SK-N-SH (cell line): ENCODE results near the gene CEP250. TPM values are rescaled to one million over a fixed set of nuclear protein-coding genes. Genes with fewer than 3 reads are reported as not detected.

Experiments
- CTCF ChIA-PET: fragments of 300-600, 350-600 bp; formaldehyde crosslinking; extraction: SDS; loops from one replicate; lab custom pipeline; 2021; lab: Yijun Ruan, JAX
- POLR2A ChIA-PET: fragments of 350-600 bp; sonication (Branson Sonifier 250); formaldehyde crosslinking; extraction: SDS; loops from one replicate; lab custom pipeline; 2020; ENCODE audit warnings: antibody characterized with exemption, inconsistent platforms; lab: Yijun Ruan, JAX
- DNase-seq: peaks from one replicate; pipeline ENCODE4 v3.0.0; 2012
- H2AFZ ChIP-seq: fragments of 200-600 bp; sonication (generic); 2 replicates; pipeline ENCODE4 v1.8.1; 2016; ENCODE audit warnings: antibody characterized with exemption, mild to moderate bottlenecking, low read depth
- H3F3A ChIP-seq: fragments of 200-600 bp; sonication (generic); replicated peaks from 2 replicates; pipeline ENCODE3; 2016; ENCODE audit warnings: antibody characterized with exemption, mild to moderate bottlenecking; ENCODE audit not compliant: insufficient read depth
- H3K27ac ChIP-seq, 2 experiments: fragments of 200-500 bp in 1 of 2; fragments of 200-600 bp in 1 of 2; sonication (Bioruptor generic) in 1 of 2; sonication (generic), shearing (Covaris generic) in 1 of 2; 2 replicates each; pipeline versions ENCODE4 v1.5.1 to v1.6.1; 2014 to 2016; ENCODE audit warnings: low read depth in 2 of 2, inconsistent platforms in 1 of 2, low read length in 1 of 2, mild to moderate bottlenecking in 1 of 2, mixed read lengths in 1 of 2
- H3K27me3 ChIP-seq: fragments of 200-600 bp; sonication (generic), shearing (Covaris generic); 2 replicates; pipeline ENCODE4 v1.6.1; 2016; ENCODE audit warnings: mixed run types; ENCODE audit not compliant: insufficient read depth
- H3K36me3 ChIP-seq, 2 experiments: fragments of 200-500 bp in 1 of 2; fragments of 200-600 bp in 1 of 2; sonication (Bioruptor generic) in 1 of 2; sonication (generic) in 1 of 2; replicated peaks in 1 of 2; 2 replicates each; pipeline versions ENCODE3 to v1.5.1; 2014 to 2016; ENCODE audit warnings: low read length in 1 of 2, mild to moderate bottlenecking in 1 of 2; ENCODE audit not compliant: insufficient read depth in 2 of 2, control insufficient read depth in 1 of 2
- H3K4me1 ChIP-seq, 2 experiments: fragments of 200-500 bp in 1 of 2; fragments of 200-600 bp in 1 of 2; sonication (Bioruptor generic) in 1 of 2; sonication (generic), shearing (Covaris generic) in 1 of 2; 2 replicates each; pipeline versions ENCODE4 v1.5.1 to v1.6.1; 2014 to 2016; ENCODE audit warnings: low read depth in 1 of 2, low read length in 1 of 2, mixed run types in 1 of 2; ENCODE audit not compliant: insufficient read depth in 2 of 2, control insufficient read depth in 1 of 2
- H3K4me2 ChIP-seq: fragments of 200-600 bp; sonication (generic), shearing (Covaris generic); 2 replicates; pipeline ENCODE4 v1.6.1; 2017; ENCODE audit warnings: mixed run types
- H3K4me3 ChIP-seq, 2 experiments: fragments of 200-500 bp in 1 of 2; fragments of 200-600 bp in 1 of 2; sonication (Bioruptor generic) in 1 of 2; sonication (generic), shearing (Covaris generic) in 1 of 2; 2 replicates each; pipeline versions ENCODE4 v1.5.1 to v1.8.1; 2014 to 2016; ENCODE audit warnings: low read depth in 2 of 2, inconsistent platforms in 1 of 2, low read length in 1 of 2, mild to moderate bottlenecking in 1 of 2, mixed read lengths in 1 of 2, moderate library complexity in 1 of 2
- H3K79me2 ChIP-seq: fragments of 200-600 bp; sonication (generic); 2 replicates; pipeline ENCODE4 v1.8.1; 2017; ENCODE audit warnings: mild to moderate bottlenecking; ENCODE audit not compliant: insufficient read depth
- H3K9ac ChIP-seq: fragments of 200-600 bp; sonication (generic); 2 replicates; pipeline ENCODE4 v1.6.1; 2017; ENCODE audit warnings: mixed run types
- H3K9me2 ChIP-seq: fragments of 200-600 bp; sonication (generic); 2 replicates; pipeline ENCODE4 v1.6.1; 2017; ENCODE audit warnings: mixed run types
- H3K9me3 ChIP-seq: fragments of 200-600 bp; sonication (generic); 2 replicates; pipeline ENCODE4 v1.6.1; 2017; ENCODE audit warnings: mixed run types, mild to moderate bottlenecking, moderate library complexity
- H4K20me1 ChIP-seq: fragments of 200-600 bp; sonication (generic); 2 replicates; pipeline ENCODE4 v1.6.1; 2017; ENCODE audit warnings: mild to moderate bottlenecking, mixed run types; ENCODE audit not compliant: insufficient read depth
- ELF1 ChIP-seq: IDR thresholded peaks from 2 replicates; pipeline ENCODE4 v1.4.0; 2012
- EP300 ChIP-seq, 2 experiments: IDR thresholded peaks; 2 replicates each; pipeline versions ENCODE4 v1.4.0 to v1.6.1; 2012; ENCODE audit warnings: borderline replicate concordance in 1 of 2, low read depth in 1 of 2, low read length in 1 of 2
- EZH2phosphoT487 ChIP-seq: fragments of 200-600 bp; sonication (generic); IDR thresholded peaks from 2 replicates; pipeline ENCODE4 v1.6.1; 2017; ENCODE audit warnings: low read depth, mixed run types, mild to moderate bottlenecking, antibody characterized with exemption, moderate library complexity, borderline replicate concordance
- FOXM1 ChIP-seq: IDR thresholded peaks from 2 replicates; pipeline ENCODE4 v1.4.0; 2012; ENCODE audit warnings: low read depth, mild to moderate bottlenecking
- IRF3 ChIP-seq: fragments of 150-350 bp; IDR thresholded peaks from 2 replicates; pipeline ENCODE4 v1.6.1; 2016; ENCODE audit warnings: mild to moderate bottlenecking, low read depth, low read length
- MEF2A ChIP-seq: IDR thresholded peaks from 2 replicates; pipeline ENCODE4 v1.4.0; 2012; ENCODE audit warnings: low read depth, borderline replicate concordance
- MXI1 ChIP-seq: IDR thresholded peaks from 2 replicates; pipeline ENCODE4 v1.6.1; 2012; ENCODE audit warnings: mild to moderate bottlenecking, low read depth, low read length, improper control_type of control experiment
- NFIC ChIP-seq: IDR thresholded peaks from 2 replicates; pipeline ENCODE4 v1.4.0; 2012; ENCODE audit warnings: borderline replicate concordance
- NRF1 ChIP-seq: IDR thresholded peaks from 2 replicates; pipeline ENCODE4 v1.6.1; 2012; ENCODE audit warnings: low read depth, mild to moderate bottlenecking, low read length
- PBX3 ChIP-seq: IDR thresholded peaks from 2 replicates; pipeline ENCODE4; 2012
- POLR2AphosphoS5 ChIP-seq: IDR thresholded peaks from 2 replicates; pipeline ENCODE4 v1.6.1; 2012; ENCODE audit warnings: low read depth, low read length
- RAD21 ChIP-seq: IDR thresholded peaks from 2 replicates; pipeline ENCODE4 v1.6.1; 2012; ENCODE audit warnings: mild to moderate bottlenecking, low read length
- RCOR1 ChIP-seq: fragments of 150-350 bp; IDR thresholded peaks from 2 replicates; pipeline ENCODE4 v1.6.1; 2017; ENCODE audit warnings: antibody characterized with exemption, low read length
- RFX5 ChIP-seq: IDR thresholded peaks from 2 replicates; pipeline ENCODE4 v1.6.1; 2012; ENCODE audit warnings: mild to moderate bottlenecking, improper control_type of control experiment, low read length
- SIN3A ChIP-seq: IDR thresholded peaks from 2 replicates; pipeline ENCODE4 v1.6.1; 2012; ENCODE audit warnings: low read depth, mild to moderate bottlenecking, low read length, moderate library complexity, borderline replicate concordance
- TCF12 ChIP-seq: IDR thresholded peaks from 2 replicates; pipeline ENCODE4 v1.4.0; 2012
- USF2 ChIP-seq: fragments of 150-350 bp; IDR thresholded peaks from 2 replicates; pipeline ENCODE4 v1.6.1; 2017; ENCODE audit warnings: antibody characterized with exemption, low read length, low read depth, borderline replicate concordance
- YY1 ChIP-seq: IDR thresholded peaks from 2 replicates; pipeline ENCODE4 v1.4.0; 2012; ENCODE audit warnings: low read depth, mild to moderate bottlenecking
- WGBS: methylation state at CpG from one replicate; pipeline ENCODE4 v1.1.6; 2017; ENCODE audit warnings: low lambda C conversion rate; 5-methylcytosine and 5-hydroxymethylcytosine counted together
- polyA plus RNA-seq, 3 experiments: library from polyadenylated mRNA; depleted of rRNA; stranded (reverse); fragments of >200 nt; gene quantifications; 2 replicates each; pipeline ENCODE4 v1.2.3, GENCODE V29; 2012
- TF ChIP-seq, protein P1 (sequence below): IDR thresholded peaks from 2 replicates; pipeline ENCODE4 v1.4.0; 2012; ENCODE audit warnings: low read depth
- TF ChIP-seq, protein P2 (sequence below): IDR thresholded peaks from 2 replicates; pipeline ENCODE4 v1.4.0; 2012; ENCODE audit warnings: low read depth, borderline replicate concordance

The CEP250 gene
- polyA plus RNA-seq, 1 of the 3 experiments (the other 2 are of a cell fraction), result 13.3 TPM

GRCh38 chr20:35410613-35411012, 44.8 kb upstream of the CEP250 start:
- H3K9me2 ChIP-seq, result no peaks in the 10 kb centered on the region
- H3K36me3 ChIP-seq, result peaks cover 17 to 44% of the 10 kb centered on the region in 2 experiments
- 60% methylated on average over 5 of the region's 6 CpGs for WGBS
- ChIA-PET POLR2A (interaction anchor here (1.7 kb wide), 1 partner anchor 44 kb away, joined by 11 read pairs; the partner anchor contains the start of gene CEP250), CTCF (no interaction called here)
- H3K9me3 ChIP-seq, result 0 out of 2 replicates have a peak, but pooled peaks cover 5% of the 10 kb centered on the region
- DNase-seq, result no peak
- peak overlapping the region; percentile 83 for H3K4me2 ChIP-seq
- H3K27me3 ChIP-seq, result no peaks in the 10 kb centered on the region
- no peak overlapping the region for H3K27ac ChIP-seq
- H3K9ac ChIP-seq, result peak overlapping the region; percentile 78; the same call in 1 of the 2 replicates
- H2AFZ ChIP-seq, result no peak overlapping the region
- no peak for TF ChIP-seq EP300 (IDR thresholded peaks at IDR 0.05; ENCODE audit: borderline replicate concordance in 1 of 2, low read depth in 1 of 2, low read length in 1 of 2)
- TF ChIP-seq USF2, result no peak
- TF ChIP-seq SIN3A, result no peak
- no peak for TF ChIP-seq RFX5
- no peak for TF ChIP-seq MXI1
- TF ChIP-seq, protein P1, sequence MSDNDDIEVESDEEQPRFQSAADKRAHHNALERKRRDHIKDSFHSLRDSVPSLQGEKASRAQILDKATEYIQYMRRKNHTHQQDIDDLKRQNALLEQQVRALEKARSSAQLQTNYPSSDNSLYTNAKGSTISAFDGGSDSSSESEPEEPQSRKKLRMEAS, result no peak
- no peak for TF ChIP-seq TCF12
- no peak for TF ChIP-seq NRF1
- no peak for TF ChIP-seq RAD21
- TF ChIP-seq MEF2A, result no peak
- no peak for TF ChIP-seq RCOR1
- no peak for TF ChIP-seq ELF1
- no peak for TF ChIP-seq EZH2phosphoT487
- no peak for TF ChIP-seq FOXM1
- no peak for TF ChIP-seq PBX3
- no peak for TF ChIP-seq YY1
- no peak for TF ChIP-seq POLR2AphosphoS5
- TF ChIP-seq NFIC, result no peak
- TF ChIP-seq, protein P2, sequence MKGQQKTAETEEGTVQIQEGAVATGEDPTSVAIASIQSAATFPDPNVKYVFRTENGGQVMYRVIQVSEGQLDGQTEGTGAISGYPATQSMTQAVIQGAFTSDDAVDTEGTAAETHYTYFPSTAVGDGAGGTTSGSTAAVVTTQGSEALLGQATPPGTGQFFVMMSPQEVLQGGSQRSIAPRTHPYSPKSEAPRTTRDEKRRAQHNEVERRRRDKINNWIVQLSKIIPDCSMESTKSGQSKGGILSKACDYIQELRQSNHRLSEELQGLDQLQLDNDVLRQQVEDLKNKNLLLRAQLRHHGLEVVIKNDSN, result no peak
- no peak for TF ChIP-seq IRF3
- H3K4me1 ChIP-seq, result peaks cover 0 to 3% of the 10 kb centered on the region in 2 experiments; a peak in 1 of 4 replicates
- no peaks in the 10 kb centered on the region for H4K20me1 ChIP-seq
- H3K79me2 ChIP-seq, result peaks cover 58% of the 10 kb centered on the region
- H3F3A ChIP-seq, result peaks cover 12% of the 10 kb centered on the region
- peak overlapping the region; percentile 74 to 85 for H3K4me3 ChIP-seq
